ENCODE data around the gene ACACB.

ACACB gene

DNA sequence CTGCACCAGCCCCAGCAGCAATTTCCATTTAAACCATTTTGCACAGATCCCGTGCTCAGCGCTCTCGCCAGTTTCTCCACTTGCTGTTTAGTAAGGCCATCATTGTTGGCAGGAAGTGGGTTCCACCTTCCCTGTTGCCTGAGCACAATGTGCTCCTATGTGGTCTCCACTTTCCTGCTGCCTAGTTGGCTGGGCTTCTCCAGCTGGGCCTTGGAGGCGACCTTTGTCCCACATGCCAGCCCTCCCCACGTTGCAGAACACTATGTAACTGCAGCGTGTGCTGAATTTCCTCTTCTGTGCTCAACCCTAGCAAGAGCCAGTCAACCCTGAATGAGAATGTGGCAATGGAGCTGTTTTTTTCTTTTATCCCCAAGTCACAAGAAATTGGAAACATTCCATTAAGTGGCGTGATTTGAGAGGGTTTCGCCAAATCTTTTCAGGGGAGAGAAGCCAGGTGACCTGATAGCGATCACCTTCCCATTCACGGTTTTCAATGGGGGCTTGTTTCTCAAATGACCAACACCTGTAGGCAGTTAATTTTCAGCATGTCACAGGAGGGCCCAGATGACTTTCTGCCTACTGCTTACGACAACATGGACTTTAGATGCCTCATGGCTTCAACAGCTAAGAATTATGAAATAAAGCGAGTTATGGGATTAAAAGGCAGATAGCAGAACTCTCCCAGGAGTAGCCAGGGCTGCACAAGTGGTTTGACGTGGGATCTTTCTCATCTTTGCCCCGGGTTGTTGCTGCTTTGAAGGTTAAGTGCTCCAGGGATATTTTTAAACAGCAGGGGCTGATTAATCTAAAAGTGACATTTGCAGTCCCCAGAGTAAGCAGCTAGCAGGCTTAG, at the start of gene ACACB:
TSS of gene ACACB (plus strand) at position 830 of the 853 bp plus-strand sequence. CDS start 22,819 bp downstream, outside the sequence.
- DNase-seq (ENCODE audit: low read depth in 3 of 3): no peak

DNA sequence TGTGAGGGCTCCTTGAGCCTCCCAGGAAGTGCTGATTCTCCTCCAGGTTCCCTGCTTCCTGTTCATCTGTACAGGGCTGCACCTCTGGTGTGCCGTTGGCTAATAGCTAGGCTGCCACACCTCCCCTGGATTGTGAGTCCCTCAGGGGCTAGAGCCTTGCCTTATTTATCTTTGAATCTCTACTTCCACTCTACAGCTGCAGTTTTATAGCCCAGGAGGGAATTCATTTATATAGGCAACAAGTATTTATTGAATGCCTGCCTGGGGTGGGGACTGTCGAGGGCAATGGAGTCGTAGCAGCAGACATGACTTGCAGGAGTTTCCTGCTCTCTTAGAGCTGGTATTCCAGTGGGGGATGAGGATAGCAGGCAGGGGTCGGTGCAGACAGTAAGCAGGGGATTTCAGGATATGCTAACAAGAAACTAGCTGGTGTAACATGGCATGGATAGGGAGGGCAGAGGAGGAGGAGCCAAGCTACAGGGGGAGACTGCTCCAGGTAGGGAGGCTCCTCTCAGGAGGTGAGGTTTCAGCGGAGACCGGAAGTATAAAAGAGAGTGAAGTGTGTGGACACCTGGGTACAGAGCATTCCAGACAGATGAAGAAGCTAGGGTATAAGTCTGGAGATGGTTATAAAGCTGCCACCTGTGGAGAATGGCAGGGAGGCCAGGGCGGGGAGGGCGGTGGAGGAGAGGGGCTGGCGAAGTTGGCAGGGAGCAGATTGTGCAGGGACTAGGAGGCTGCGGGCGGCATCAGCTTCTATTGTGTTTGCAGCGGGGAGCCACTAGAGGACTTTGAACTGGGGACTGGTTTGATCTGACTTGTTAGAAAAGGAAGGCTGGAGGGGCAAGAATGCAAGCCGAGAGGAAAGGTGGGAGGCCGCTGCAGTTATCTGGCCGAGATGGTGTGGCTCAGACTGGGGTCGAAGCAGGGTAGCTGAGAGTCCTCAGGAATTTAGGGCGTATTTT, 46.8 kb upstream of the ACACB start:
- no peak for DNase-seq (ENCODE audit: low read depth in 3 of 3)

GRCh38 chr12:109074866-109075265, 41.5 kb upstream of the ACACB start:
- no peak for DNase-seq (ENCODE audit: low read depth in 3 of 3)

- DNase-seq (ENCODE audit: low read depth in 3 of 3): no peak
Observed at GRCh38 chr12:109082751-109083150, 33.6 kb upstream of the ACACB start.

DNA sequence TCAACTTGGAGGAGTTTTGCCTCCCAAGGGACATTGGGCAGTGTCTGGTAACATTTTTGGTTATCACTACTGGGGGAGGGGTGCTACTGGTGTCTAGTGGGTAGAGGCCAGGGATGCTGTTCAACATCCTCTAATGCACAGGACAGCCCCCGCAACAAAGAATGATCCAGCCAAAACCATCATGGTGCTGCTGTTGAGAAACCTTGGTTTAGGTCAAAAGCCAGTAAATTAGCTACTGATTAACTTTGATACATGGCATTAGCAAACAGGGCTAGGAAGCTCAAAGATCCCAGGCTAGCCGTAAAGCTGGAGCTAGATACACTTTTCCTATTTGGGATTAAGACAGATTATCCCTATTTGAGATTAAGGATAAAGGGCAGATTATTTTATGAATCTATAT, 32.0 kb upstream of the ACACB start:
- DNase-seq (ENCODE audit: low read depth in 3 of 3): no peak

DNA sequence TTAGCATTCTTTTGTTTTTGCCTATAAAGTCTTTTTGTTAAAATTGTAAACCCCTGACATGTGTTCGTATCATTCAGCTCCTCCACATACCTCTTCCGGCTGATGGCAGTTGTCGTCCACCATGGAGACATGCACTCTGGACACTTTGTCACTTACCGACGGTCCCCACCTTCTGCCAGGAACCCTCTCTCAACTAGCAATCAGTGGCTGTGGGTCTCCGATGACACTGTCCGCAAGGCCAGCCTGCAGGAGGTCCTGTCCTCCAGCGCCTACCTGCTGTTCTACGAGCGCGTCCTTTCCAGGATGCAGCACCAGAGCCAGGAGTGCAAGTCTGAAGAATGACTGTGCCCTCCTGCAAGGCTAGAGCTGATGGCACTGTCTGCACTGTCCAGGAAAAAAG, 30.8 kb upstream of the ACACB start:
- DNase-seq (ENCODE audit: low read depth in 3 of 3): no peak

GRCh38 chr12:109087250-109087649, 29.1 kb upstream of the ACACB start:
- no peak for DNase-seq (ENCODE audit: low read depth in 3 of 3)

GRCh38 chr12:109088818-109089217, 27.6 kb upstream of the ACACB start:
- no peak for DNase-seq (ENCODE audit: low read depth in 3 of 3)

DNA sequence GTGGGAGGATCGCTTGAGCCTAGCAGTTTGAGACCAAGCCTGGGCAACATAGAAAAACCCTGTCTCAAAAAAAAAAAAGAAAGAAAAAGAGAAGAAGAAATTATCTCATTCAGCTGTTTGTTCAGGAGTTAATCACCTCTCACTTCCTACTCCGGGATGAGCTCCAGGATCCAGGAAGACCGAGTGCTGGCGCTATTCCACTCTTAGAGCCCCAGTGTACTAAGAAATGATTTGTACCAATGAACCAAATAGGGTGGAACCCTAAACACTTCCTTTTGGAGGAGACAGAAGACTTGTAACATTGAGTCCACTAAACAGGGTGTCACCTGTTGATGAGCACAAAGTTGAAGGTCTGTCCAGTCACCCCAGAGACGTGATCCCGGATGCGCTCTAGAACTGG, 26.7 kb upstream of the ACACB start:
- DNase-seq (ENCODE audit: low read depth in 3 of 3): no peak

GRCh38 chr12:109092497-109093021, 23.8 kb upstream of the ACACB start:
- DNase-seq (ENCODE audit: low read depth in 3 of 3): no peak

DNA sequence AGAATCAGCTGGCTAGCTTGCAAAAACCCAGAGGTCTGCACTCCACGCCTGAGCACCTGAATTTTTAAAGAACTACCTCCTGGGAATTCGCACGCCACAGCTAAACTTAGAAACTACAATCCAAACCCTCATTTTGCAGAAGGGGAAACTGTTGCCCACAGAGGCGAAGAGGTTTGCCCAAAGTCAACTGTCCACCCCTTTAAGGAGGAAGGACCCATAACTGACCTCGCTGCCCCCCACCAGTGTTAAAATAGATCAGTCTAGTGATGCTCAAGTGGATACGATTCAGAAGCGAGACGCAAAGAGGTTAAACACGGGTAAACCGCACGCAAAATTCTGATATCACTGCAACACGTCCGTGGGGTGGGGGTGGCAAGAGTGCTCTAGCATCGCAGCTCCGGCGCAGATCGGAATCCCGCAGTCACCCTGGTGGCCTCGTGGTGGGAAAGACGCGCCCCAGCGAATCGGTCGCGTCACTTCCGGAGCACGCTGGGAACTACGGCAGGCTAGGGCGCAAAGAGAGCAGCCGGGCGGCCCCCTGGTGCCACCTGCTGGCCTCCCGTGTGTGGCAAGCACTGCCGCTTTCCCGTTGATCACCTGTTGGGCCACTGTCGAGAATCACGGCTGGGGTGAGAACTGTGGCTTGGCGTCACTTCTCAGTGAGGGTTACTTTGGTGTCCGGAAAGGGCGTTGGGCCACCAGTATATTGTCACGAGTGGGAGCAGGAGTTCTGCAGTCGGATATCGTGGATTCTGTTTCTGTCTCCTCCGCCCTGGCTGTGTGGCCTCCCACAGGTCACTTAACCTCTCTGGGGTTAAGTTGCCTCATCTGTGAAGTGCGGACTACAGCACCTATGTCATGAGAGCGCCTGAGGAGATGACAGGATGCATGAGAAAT, 23.1 kb upstream of the ACACB start, which contains the start of gene ALKBH2:
TSS of gene ALKBH2 (minus strand) at position 451 of the 897 bp plus-strand sequence. CDS start 686 bp downstream, outside the sequence.
- peak; percentile 87 to 91 (median 88) for DNase-seq (ENCODE audit: low read depth in 3 of 3)

- DNase-seq (ENCODE audit: low read depth in 3 of 3): no peak
Observed at GRCh38 chr12:109097140-109097434, 19.3 kb upstream of the ACACB start.

- peak; percentile 93 to 96 (median 95) for DNase-seq (ENCODE audit: low read depth in 3 of 3)
Observed at GRCh38 chr12:109097435-109098182, 18.8 kb upstream of the ACACB start, which contains the start of gene UNG. TSS of gene UNG (plus strand) at chr12:109097597. CDS start at chr12:109097680, 83 bp downstream.

- DNase-seq (ENCODE audit: low read depth in 3 of 3): no peak
Observed at GRCh38 chr12:109098183-109098604, 18.2 kb upstream of the ACACB start.

GRCh38 chr12:109098651-109099050, 17.7 kb upstream of the ACACB start:
- no peak for DNase-seq (ENCODE audit: low read depth in 3 of 3)

GRCh38 chr12:109099431-109100020, 16.9 kb upstream of the ACACB start:
- no peak for DNase-seq (ENCODE audit: low read depth in 3 of 3)

DNA sequence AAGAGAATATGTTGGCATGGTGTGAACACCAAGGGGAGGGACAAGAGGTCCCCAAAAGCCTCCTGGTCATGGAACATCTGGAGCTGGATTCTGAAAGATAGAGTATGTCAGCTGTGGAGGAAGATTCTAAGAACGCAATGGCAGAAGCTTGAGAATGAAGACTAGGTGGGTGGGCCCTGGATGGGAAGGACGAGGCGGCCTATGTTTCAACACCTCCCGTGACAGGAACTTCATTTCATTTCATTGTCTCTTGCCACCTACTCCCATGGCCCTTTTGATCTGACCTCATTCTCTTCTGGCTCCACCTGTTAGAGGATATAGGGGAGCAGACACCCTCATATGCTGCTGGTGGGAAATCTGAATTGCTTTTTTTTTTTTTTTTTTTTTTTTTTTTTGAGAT, 15.6 kb upstream of the ACACB start:
- no peak for DNase-seq (ENCODE audit: low read depth in 3 of 3)

DNA sequence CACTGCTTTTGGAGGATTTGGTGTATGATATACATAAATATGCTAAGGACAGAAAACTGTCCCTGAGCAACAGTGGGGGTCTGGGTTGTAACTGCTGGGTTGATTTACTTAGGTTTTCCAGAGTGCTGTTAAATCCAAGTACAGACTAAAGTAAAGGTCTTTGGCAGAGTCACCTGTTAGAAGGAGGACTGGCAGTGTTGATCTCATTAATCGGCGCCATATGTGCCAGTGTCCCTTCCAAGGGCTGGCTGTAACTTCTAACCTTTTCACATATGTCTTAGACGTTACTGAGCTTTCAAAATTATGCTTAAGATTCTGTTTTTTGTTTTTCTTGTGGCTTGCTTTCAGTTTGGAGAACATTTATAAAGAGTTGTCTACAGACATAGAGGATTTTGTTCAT, 13.9 kb upstream of the ACACB start:
- no peak for DNase-seq (ENCODE audit: low read depth in 3 of 3)

- DNase-seq (ENCODE audit: low read depth in 3 of 3): no peak
Observed at GRCh38 chr12:109105176-109105575, 11.2 kb upstream of the ACACB start.

GRCh38 chr12:109109746-109110350, 6.5 kb upstream of the ACACB start:
- DNase-seq (ENCODE audit: low read depth in 3 of 3): no peak
